HFF-Myc (cell line): ENCODE data around the gene DDX19B.
"Not testable (repeated sequence)": the region's sequence is repeated elsewhere in the genome, so short reads cannot be mapped to it uniquely, and the experiment has no call there.

Source experiments
- DNase-seq: peaks from one replicate; pipeline ENCODE4 v3.0.0-alpha.2; 2011; ENCODE audit warnings: low read depth; ENCODE audit errors: extremely low read depth
- H3K4me3 ChIP-seq: replicated peaks from 2 replicates; pipeline ENCODE4 v1.5.1; 2011; ENCODE audit warnings: low read depth, mild to moderate bottlenecking, control low read depth, low read length
- TF ChIP-seq, protein P1 (sequence below): IDR thresholded peaks from 2 replicates; pipeline ENCODE4 v1.5.1; 2012; ENCODE audit warnings: mild to moderate bottlenecking, low read depth, low read length, control low read depth; ENCODE audit errors: missing control alignments

The DDX19B gene

DNA sequence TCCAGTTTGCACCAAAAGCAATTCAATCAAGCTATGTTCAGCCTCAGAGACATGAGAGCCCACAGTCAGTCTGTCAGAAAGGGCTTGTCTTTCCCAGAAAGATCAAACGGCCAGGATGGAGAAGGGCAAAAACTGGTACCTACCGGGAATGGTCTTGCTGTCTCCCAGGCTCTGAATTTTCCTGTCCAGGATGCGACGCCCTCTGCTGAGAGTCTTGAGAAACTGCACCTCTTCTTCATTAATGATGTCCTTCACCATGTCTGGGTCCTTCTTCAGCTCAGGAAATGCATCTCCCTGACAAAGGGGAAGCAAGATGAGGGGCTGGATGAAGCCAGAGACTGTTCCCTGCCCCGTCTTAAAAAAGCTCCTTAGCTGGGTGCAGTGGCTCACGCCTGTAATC, 31.5 kb upstream of the DDX19B start:
- TF ChIP-seq, protein P1, sequence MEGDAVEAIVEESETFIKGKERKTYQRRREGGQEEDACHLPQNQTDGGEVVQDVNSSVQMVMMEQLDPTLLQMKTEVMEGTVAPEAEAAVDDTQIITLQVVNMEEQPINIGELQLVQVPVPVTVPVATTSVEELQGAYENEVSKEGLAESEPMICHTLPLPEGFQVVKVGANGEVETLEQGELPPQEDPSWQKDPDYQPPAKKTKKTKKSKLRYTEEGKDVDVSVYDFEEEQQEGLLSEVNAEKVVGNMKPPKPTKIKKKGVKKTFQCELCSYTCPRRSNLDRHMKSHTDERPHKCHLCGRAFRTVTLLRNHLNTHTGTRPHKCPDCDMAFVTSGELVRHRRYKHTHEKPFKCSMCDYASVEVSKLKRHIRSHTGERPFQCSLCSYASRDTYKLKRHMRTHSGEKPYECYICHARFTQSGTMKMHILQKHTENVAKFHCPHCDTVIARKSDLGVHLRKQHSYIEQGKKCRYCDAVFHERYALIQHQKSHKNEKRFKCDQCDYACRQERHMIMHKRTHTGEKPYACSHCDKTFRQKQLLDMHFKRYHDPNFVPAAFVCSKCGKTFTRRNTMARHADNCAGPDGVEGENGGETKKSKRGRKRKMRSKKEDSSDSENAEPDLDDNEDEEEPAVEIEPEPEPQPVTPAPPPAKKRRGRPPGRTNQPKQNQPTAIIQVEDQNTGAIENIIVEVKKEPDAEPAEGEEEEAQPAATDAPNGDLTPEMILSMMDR = peak; percentile 72
- H3K4me3 ChIP-seq = no peak overlapping the region
- peak; percentile 37 for DNase-seq

DNA sequence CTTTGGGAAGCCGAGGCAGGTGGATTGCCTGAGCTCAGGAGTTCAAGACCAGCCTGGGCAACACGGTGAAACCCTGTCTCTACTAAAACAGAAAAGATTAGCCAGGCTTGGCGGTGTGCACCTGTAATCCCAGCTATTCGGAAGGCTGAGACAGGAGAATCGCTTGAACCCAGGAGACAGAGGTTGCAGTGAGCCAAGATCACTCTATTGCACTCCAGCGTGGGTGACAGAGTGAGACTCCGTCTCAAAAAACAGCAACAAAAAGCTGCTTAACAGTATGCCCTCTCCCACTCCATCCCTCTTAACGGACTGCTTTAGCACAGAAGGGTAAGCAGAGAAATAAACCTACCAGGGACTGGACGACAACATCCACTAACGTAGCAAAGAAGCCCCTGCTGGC, 31.1 kb upstream of the DDX19B start:
- not testable (repeated sequence) for H3K4me3 ChIP-seq, DNase-seq

DNA sequence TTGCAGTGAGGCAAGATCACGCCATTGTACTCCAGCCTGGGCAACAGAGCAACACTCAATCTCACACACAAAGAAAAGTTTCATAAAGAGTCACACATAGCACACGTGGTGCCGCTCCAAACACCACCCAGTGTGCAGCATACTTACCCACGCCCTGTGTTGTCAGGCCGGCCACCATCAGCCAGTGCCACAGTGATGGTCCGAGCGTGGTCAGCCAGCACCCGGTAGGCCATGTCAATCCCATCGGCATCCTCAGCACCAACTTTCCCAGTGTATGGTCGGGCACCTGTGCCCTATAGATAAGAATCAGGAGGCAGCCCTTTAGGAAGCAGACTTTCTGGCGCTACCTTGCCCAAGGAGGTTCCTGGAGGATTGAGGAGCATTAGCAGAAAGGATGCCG, 29.5 kb upstream of the DDX19B start:
- DNase-seq = no peak
- no peak overlapping the region for H3K4me3 ChIP-seq
- TF ChIP-seq, protein P1 = no peak

DNA sequence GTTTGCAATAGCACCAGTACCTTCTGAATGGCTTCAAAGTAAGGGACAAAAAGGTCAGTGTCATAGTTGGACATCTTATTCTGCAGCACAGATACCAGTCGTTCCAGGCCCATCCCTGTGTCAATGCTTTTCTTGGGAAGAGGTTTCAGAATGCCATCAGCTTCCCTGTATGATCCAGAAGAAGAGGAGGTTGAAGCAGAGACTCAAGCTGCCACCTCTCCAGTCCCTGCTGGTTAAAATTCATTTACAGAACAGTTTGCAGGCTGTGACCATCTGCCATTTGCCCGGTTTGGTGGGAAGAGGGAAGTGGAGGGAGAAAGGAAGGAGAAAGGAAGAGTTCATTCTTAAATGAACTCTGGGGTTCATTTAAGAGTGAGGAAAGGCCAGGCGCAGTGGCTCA, 28.8 kb upstream of the DDX19B start:
- no peak for DNase-seq
- TF ChIP-seq, protein P1 = no peak
- H3K4me3 ChIP-seq = no peak overlapping the region

DNA sequence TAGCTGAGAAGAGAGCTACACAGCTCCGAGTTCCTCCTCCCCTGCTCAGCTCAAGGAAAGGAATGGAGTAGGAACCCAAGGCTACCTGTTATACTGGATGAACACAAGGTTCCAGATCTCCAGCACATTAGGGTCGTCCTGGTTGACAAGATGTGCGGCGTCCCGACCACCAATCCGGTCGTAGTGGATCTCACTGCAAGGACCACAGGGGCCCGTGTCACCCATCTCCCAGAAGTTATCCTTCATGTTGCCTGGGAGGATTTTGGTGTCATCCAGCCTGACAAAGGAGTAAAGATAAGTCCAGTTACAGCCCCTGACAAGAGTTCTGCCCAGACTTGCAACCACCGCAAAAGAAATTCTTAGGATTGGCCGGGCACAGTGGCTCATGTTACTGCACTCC, 27.3 kb upstream of the DDX19B start:
- H3K4me3 ChIP-seq = no peak overlapping the region
- no peak for DNase-seq
- TF ChIP-seq, protein P1 = no peak

DNA sequence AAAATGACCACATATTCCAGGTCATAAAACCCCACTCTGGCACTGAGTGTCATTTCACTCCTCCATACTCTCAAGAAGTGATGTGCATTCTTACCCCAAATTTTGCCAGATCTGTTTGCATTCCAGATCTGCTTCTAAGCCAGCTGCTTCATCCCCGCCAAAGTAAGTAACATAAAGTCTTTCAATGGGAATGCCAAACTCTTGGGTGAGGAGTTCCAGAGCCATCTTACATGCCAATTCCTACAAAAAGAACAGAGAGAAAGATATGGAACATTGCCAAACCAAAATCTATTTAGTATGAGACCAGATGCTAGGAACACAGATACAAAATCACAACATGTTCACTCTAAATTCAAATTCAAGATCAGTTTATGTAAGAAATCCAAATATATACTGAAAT, 22.6 kb upstream of the DDX19B start:
- DNase-seq = no peak

DNA sequence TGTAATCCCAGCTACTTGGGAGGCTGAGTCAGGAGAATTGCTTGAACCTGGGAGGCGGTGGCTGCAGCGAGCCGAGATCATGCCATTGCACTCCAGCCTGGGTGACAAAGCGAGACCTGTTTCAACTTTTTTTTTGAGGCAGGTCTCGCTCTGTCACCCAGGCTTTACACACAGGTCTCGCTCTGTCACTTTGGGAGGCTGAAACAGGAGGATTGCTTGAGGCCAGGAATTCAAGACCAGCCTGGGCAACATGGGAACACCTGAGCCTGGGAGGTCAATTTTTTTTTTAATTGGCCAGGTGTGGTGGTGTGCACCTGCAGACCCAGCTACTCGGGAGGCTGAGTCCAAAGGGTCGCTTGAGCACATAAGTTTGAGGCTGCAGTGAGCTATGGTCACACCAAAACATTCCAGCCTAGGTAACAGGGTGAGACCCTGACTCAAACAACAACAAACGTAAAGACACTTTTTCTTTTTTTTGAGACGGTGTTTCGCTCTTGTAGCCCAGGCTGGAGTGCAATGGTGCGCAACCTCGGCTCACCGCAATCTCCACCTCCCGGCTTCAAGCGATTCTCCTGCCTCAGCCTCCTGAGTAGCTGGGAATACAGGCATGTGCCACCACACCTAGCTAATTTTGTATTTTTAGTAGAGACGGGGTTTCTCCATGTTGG, 11.5 kb upstream of the DDX19B start:
- peak overlapping the region; percentile 74 for H3K4me3 ChIP-seq
- DNase-seq = not testable (repeated sequence)

More for the DNA sequence above, 22.6 kb upstream of the DDX19B start:
- H3K4me3 ChIP-seq = no peak overlapping the region
- TF ChIP-seq, protein P1 = no peak
